ENCODE results near the gene SERP2. TPM values are rescaled to one million over a fixed set of nuclear protein-coding genes. Genes with fewer than 3 reads are reported as not detected.

Gene SERP2
- polyA plus RNA-seq, 6 donors from 2014 or later = 0.52 TPM; not detected in 5

GRCh38 chr13:44398606-44399005 is 25.0 kb downstream of the SERP2 start:
- no peak for DNase-seq
- Mint-ChIP-seq H3K9me3 (no peaks in the 10 kb centered on the region), H3K36me3 (no peaks in the 10 kb centered on the region), H3K27ac (no peak overlapping the region), H3K4me3 (no peak overlapping the region), H3K4me1 (no peaks in the 10 kb centered on the region), H3K27me3 (peaks cover 4 to 15% (median 7%) of the 10 kb centered on the region in 3 donors)
- ATAC-seq (ENCODE audit: low read depth in 2 of 2) = no peak

GRCh38 chr13:44399074-44399473 is 25.4 kb downstream of the SERP2 start:
- DNase-seq = no peak
- Mint-ChIP-seq H3K4me1 (no peaks in the 10 kb centered on the region), H3K36me3 (no peaks in the 10 kb centered on the region), H3K27ac (no peak overlapping the region), H3K27me3 (peaks cover 4 to 19% (median 12%) of the 10 kb centered on the region in 3 donors), H3K4me3 (no peak overlapping the region), H3K9me3 (no peaks in the 10 kb centered on the region)
- ATAC-seq (ENCODE audit: low read depth in 2 of 2) = no peak

- DNase-seq (no peak), ATAC-seq (ENCODE audit: low read depth in 2 of 2) (no peak)
- no peaks in the 10 kb centered on the region for H3K4me1 Mint-ChIP-seq
- no peak overlapping the region for H3K4me3 Mint-ChIP-seq
- no peaks in the 10 kb centered on the region for H3K9me3 Mint-ChIP-seq
- H3K36me3 Mint-ChIP-seq = no peaks in the 10 kb centered on the region
- peaks cover 4 to 36% (median 24%) of the 10 kb centered on the region in 3 donors for H3K27me3 Mint-ChIP-seq
- no peak overlapping the region for H3K27ac Mint-ChIP-seq
Measured at GRCh38 chr13:44400736-44401135, 27.1 kb downstream of the SERP2 start.

GRCh38 chr13:44401577-44401976 is 28.0 kb downstream of the SERP2 start:
- Mint-ChIP-seq H3K9me3 (no peaks in the 10 kb centered on the region), H3K27me3 (peaks cover 11 to 43% (median 32%) of the 10 kb centered on the region in 3 donors), H3K4me3 (no peak overlapping the region)

GRCh38 chr13:44402899-44403445 is 29.3 kb downstream of the SERP2 start:
- Mint-ChIP-seq H3K27me3 (peaks cover 18 to 43% (median 41%) of the 10 kb centered on the region in 3 donors), H3K4me1 (no peaks in the 10 kb centered on the region), H3K4me3 (no peak overlapping the region), H3K27ac (no peak overlapping the region), H3K36me3 (no peaks in the 10 kb centered on the region), H3K9me3 (no peaks in the 10 kb centered on the region)
- no peak for ATAC-seq (ENCODE audit: low read depth in 2 of 2)
- DNase-seq = no peak

More at GRCh38 chr13:44401577-44401976, 28.0 kb downstream of the SERP2 start:
- Mint-ChIP-seq H3K27ac (no peak overlapping the region), H3K4me1 (no peaks in the 10 kb centered on the region), H3K36me3 (no peaks in the 10 kb centered on the region)
- ATAC-seq (ENCODE audit: low read depth in 2 of 2) (no peak), DNase-seq (no peak)

- DNase-seq (no peak), ATAC-seq (ENCODE audit: low read depth in 2 of 2) (no peak)
- Mint-ChIP-seq H3K27me3 (peaks cover 18 to 41% (median 41%) of the 10 kb centered on the region in 3 donors), H3K4me3 (peak overlapping the region in 1 of 8 donors; percentile 1), H3K4me1 (no peaks in the 10 kb centered on the region), H3K27ac (peak overlapping the region in 1 of 6 donors; percentile 4), H3K36me3 (no peaks in the 10 kb centered on the region), H3K9me3 (no peaks in the 10 kb centered on the region)
Measured at GRCh38 chr13:44403461-44404056, 29.9 kb downstream of the SERP2 start.

- Mint-ChIP-seq H3K4me3 (no peak overlapping the region), H3K36me3 (no peaks in the 10 kb centered on the region), H3K27ac (no peak overlapping the region), H3K4me1 (no peaks in the 10 kb centered on the region), H3K27me3 (peaks cover 22 to 41% (median 35%) of the 10 kb centered on the region in 3 donors), H3K9me3 (no peaks in the 10 kb centered on the region)
- ATAC-seq (ENCODE audit: low read depth in 2 of 2) (no peak), DNase-seq (no peak)
Measured at GRCh38 chr13:44404261-44405132, 30.9 kb downstream of the SERP2 start.

GRCh38 chr13:44406617-44407016 is 33.0 kb downstream of the SERP2 start:
- Mint-ChIP-seq H3K9me3 (no peaks in the 10 kb centered on the region), H3K36me3 (no peaks in the 10 kb centered on the region), H3K27ac (no peak overlapping the region), H3K4me3 (no peak overlapping the region), H3K4me1 (peaks cover 0 to 5% (median 0%) of the 10 kb centered on the region in 3 donors), H3K27me3 (peaks cover 22 to 55% (median 41%) of the 10 kb centered on the region in 3 donors)
- DNase-seq (no peak), ATAC-seq (ENCODE audit: low read depth in 2 of 2) (no peak)

- Mint-ChIP-seq H3K36me3 (no peaks in the 10 kb centered on the region), H3K9me3 (no peaks in the 10 kb centered on the region), H3K27me3 (peaks cover 22 to 57% (median 41%) of the 10 kb centered on the region in 3 donors), H3K27ac (no peak overlapping the region), H3K4me3 (no peak overlapping the region), H3K4me1 (peaks cover 0 to 5% (median 0%) of the 10 kb centered on the region in 3 donors)
- ATAC-seq (ENCODE audit: low read depth in 2 of 2) (no peak), DNase-seq (no peak)
Measured at GRCh38 chr13:44407379-44407778, 33.8 kb downstream of the SERP2 start.

GRCh38 chr13:44407891-44408290 is 34.3 kb downstream of the SERP2 start:
- Mint-ChIP-seq H3K36me3 (no peaks in the 10 kb centered on the region), H3K4me1 (peaks cover 0 to 5% (median 0%) of the 10 kb centered on the region in 3 donors), H3K27ac (no peak overlapping the region), H3K9me3 (no peaks in the 10 kb centered on the region), H3K4me3 (no peak overlapping the region), H3K27me3 (peaks cover 22 to 59% (median 41%) of the 10 kb centered on the region in 3 donors)
- ATAC-seq (ENCODE audit: low read depth in 2 of 2) (no peak), DNase-seq (no peak)

- Mint-ChIP-seq H3K27me3 (peaks cover 17 to 51% (median 31%) of the 10 kb centered on the region in 3 donors), H3K4me1 (peaks cover 0 to 5% (median 0%) of the 10 kb centered on the region in 3 donors), H3K27ac (no peak overlapping the region), H3K4me3 (no peak overlapping the region), H3K36me3 (no peaks in the 10 kb centered on the region), H3K9me3 (no peaks in the 10 kb centered on the region)
- no peak for DNase-seq
- no peak for ATAC-seq (ENCODE audit: low read depth in 2 of 2)
Measured at GRCh38 chr13:44409595-44409994, 36.0 kb downstream of the SERP2 start.

GRCh38 chr13:44410328-44410859 is 36.8 kb downstream of the SERP2 start:
- ATAC-seq (ENCODE audit: low read depth in 2 of 2) = no peak
- Mint-ChIP-seq H3K27ac (peak overlapping the region in 1 of 6 donors; percentile 29), H3K4me1 (peaks cover 0 to 5% (median 2%) of the 10 kb centered on the region in 3 donors), H3K9me3 (no peaks in the 10 kb centered on the region), H3K27me3 (peaks cover 17 to 45% (median 23%) of the 10 kb centered on the region in 3 donors), H3K36me3 (no peaks in the 10 kb centered on the region), H3K4me3 (no peak overlapping the region)
- no peak for DNase-seq

- Mint-ChIP-seq H3K4me3 (no peak overlapping the region), H3K27ac (no peak overlapping the region), H3K9me3 (peaks cover 0 to 4% (median 0%) of the 10 kb centered on the region in 7 donors), H3K4me1 (peaks cover 9 to 13% (median 12%) of the 10 kb centered on the region in 3 donors), H3K27me3 (peaks cover 11 to 39% (median 16%) of the 10 kb centered on the region in 3 donors), H3K36me3 (no peaks in the 10 kb centered on the region)
- ATAC-seq (ENCODE audit: low read depth in 2 of 2) (no peak), DNase-seq (no peak)
Measured at GRCh38 chr13:44411841-44412240, 38.2 kb downstream of the SERP2 start.
